Mucosa of descending colon (tissue), 3 donors: ENCODE measurements around the gene ZRANB1. TPM values are rescaled to one million over a fixed set of nuclear protein-coding genes. Genes with fewer than 3 reads are reported as not detected.
"Not testable (repeated sequence)": the region's sequence is repeated elsewhere in the genome, so short reads cannot be mapped to it uniquely, and the experiment has no call there.

Experiments used
- ATAC-seq: fragments of 200-7000 bp; cut with Tn5 transposase; one replicate; pipeline ENCODE4 v1.9.1; 2020; ENCODE audit warnings: mild to moderate bottlenecking, moderate library complexity
- DNase-seq, 3 donors: peaks; one replicate each; pipeline ENCODE4 v3.0.0-alpha.2; 2020
- H3K36me3 ChIP-seq: fragments of 200-600 bp; one replicate; pipeline ENCODE4 v1.8.0; 2021; ENCODE audit warnings: low read depth, mild to moderate bottlenecking
- H3K4me1 ChIP-seq: fragments of 200-600 bp; one replicate; pipeline ENCODE4 v1.8.0; 2021; ENCODE audit warnings: low read depth, mild to moderate bottlenecking
- H3K4me3 ChIP-seq: fragments of 200-600 bp; one replicate; pipeline ENCODE4 v1.8.0; 2021; ENCODE audit warnings: mild to moderate bottlenecking
- H3K9me3 ChIP-seq: fragments of 200-600 bp; one replicate; pipeline ENCODE4 v1.8.0; 2021; ENCODE audit warnings: mild to moderate bottlenecking
- CTCF ChIP-seq: fragments of 200-600 bp; IDR thresholded peaks from one replicate; pipeline ENCODE4 v1.8.0; 2022; ENCODE audit warnings: antibody characterized with exemption, mild to moderate bottlenecking
- intact Hi-C, 2 donors: fragments of 100-400 bp; cut with DNase I in 1 of 2; cut with micrococcal nuclease in 1 of 2; formaldehyde crosslinking; loops; one replicate each; pipeline versions ENCODE4 v1.11.0 to v1.11.1; 2022; cut with DNase I, micrococcal nuclease
- total RNA-seq, 3 donors: library from RNA; stranded (reverse); fragmentation: NEBNext Ultra II Directional in 2 of 3; extraction: Animal tissue kit (Norgen Biotek cat#: 25700) in 2 of 3; gene quantifications; one replicate each; pipeline versions ENCODE4 v1.2.1 to v1.2.4, GENCODE V29; 2021 to 2023
- donor health status: DM: no; HTN: no; CAD: no; lungs with moderate emphysema.
- donor health status: DM: no; HTN: no; CAD: no.
- donor health status: DM: no; HTN: yes; CAD: no.

Gene ZRANB1
- total RNA-seq, 3 donors from 2014 or later: 9.9 to 31.4 (median 13.5) TPM

DNA sequence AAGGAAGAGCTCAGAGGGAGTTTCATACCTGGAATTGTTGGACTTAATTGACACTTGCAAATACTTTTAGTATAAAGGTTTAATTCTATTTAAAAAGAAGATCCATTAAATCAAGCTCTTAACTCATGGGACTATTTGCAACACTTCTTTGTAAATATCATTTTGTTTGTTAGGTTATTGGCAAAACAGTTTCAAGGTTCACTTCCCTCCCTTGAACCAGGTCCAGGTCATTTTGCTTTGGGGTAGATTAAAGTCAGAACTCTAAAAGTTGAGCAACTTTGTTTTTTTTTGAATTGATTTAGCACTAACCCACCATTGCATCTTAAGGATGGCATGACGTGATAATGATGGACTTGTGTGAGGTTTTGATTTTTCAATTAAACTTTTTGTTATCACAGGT lies 45.9 kb downstream of the ZRANB1 start:
- ATAC-seq (no peak), DNase-seq (no peak)
- TF ChIP-seq CTCF: no peak
- intact Hi-C loops: no loop called here
- H3K9me3 ChIP-seq: no peaks in the 10 kb centered on the region
- no peaks in the 10 kb centered on the region for H3K36me3 ChIP-seq
- H3K4me3 ChIP-seq: no peak overlapping the region
- no peaks in the 10 kb centered on the region for H3K4me1 ChIP-seq

DNA sequence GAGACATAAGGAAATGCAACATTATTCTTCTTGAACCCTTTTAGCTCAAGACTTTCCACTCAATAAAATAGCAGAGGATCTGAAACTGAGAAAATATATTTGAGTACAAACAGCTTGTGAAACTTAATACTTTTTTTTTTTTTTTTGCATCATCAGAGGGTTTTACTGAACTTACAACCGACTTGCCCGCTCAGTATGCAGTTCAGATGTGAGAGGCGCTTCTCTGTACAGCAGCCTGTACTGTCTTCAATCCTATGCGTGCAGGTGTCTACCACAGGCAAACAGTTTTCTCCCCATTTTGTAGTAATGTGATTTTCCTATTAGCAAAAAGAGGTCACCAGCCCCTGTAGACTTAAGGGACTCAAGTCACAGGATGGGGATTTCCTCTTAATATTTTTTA lies 46.8 kb downstream of the ZRANB1 start:
- H3K36me3 ChIP-seq, H3K4me3 ChIP-seq, DNase-seq, intact Hi-C loops, H3K9me3 ChIP-seq, H3K4me1 ChIP-seq, ATAC-seq: not testable (repeated sequence)

DNA sequence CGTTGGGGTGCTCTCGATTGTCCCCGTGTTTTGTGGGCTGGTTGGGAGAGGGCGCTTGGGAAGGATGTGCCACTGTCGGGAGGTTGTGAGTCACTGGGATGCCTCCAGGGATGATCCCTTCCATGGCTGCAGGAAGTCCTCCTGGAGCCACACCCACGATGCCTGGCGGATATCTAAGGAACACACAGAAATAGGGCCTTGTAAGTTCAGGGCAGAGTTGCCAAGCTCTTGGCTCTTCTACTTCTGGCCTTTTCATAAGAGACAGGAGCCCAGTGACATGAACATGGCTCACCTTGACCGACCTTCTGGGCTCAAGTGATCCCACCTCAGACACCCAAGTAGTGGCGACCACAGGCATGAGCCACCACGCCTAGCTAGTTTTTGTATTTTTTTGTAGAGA lies 47.6 kb downstream of the ZRANB1 start:
- no peak for TF ChIP-seq CTCF
- ATAC-seq (peak; percentile 8), DNase-seq (peak in 1 of 3 donors; percentile 17)
- intact Hi-C loops: no loop called here
- Histone ChIP-seq H3K36me3 (peaks cover 3% of the 10 kb centered on the region), H3K4me3 (no peak overlapping the region), H3K4me1 (no peaks in the 10 kb centered on the region), H3K9me3 (no peaks in the 10 kb centered on the region)

DNA sequence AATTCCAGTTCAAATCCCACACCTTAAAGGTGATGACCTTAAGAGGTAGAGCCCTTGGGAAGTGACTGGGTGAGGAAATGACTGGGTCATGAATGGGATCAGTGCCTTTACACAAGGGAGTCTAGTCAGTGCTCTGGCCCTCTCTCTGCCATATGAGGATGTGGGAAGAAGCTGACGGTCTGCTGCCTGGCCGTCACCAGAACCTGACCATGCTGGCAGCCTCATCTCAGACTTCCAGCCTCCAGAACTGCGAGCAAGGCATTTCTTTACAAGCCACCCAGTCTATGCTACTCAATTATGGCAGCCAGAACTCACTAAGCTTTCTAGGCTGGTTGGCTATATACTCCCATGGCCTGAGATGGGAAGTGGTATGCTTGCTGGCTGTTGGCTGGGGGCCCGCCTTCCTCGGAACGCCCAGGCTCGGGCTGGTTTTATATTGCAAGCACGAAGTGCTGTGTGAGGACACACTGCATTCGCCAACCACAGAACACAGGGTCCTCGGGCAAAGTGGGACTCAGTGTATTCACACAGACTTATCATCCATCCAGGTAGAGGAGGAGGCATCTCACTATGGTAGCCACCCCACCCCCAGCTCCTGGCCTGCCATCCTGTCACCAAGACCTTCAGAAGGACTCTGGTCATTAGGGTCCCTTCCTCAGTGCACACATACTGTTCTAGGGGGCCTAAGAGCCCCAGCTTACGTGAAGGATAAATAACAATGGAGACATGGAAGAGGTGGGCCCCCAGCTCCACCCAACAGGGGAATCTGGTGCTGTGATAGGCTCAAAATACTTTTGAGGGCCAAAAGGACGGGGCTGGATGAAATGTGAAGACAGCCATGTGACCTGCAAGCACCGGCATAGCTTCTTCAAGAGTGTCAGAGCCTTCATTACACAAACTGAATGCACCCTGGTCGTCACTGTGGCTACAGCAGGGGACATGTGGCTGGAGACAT lies 49.0 kb downstream of the ZRANB1 start:
- peak in 1 of 3 donors; percentile 25 for DNase-seq
- TF ChIP-seq CTCF: no peak

GRCh38 chr10:124991835-124992234 lies 49.9 kb downstream of the ZRANB1 start:
- peaks cover 9% of the 10 kb centered on the region for H3K36me3 ChIP-seq
- TF ChIP-seq CTCF: no peak
- no peak overlapping the region for H3K4me3 ChIP-seq
- DNase-seq: no peak
- no peaks in the 10 kb centered on the region for H3K9me3 ChIP-seq
- H3K4me1 ChIP-seq: no peaks in the 10 kb centered on the region
- no peak for ATAC-seq
- intact Hi-C loops: no loop called here

More for the DNA sequence above, 49.0 kb downstream of the ZRANB1 start:
- intact Hi-C loops: no loop called here
- Histone ChIP-seq H3K4me1 (no peaks in the 10 kb centered on the region), H3K4me3 (no peak overlapping the region), H3K9me3 (no peaks in the 10 kb centered on the region), H3K36me3 (peaks cover 4% of the 10 kb centered on the region)
- ATAC-seq: no peak
